K562 (cell line): ENCODE measurements around the gene CEBPE. TPM values are rescaled to one million over a fixed set of nuclear protein-coding genes. Genes with fewer than 3 reads are reported as not detected.

Experiments
- MEF2D ChIP-seq: conservative IDR thresholded peaks from 2 replicates; pipeline ENCODE4 v1.6.1; 2016; ENCODE audit warnings: low read depth, missing genetic modification characterization, missing compliant biosample characterization
- PREB ChIP-seq: sonication (generic); formaldehyde crosslinking; IDR thresholded peaks from 2 replicates; pipeline ENCODE4 v1.8.1; 2023; ENCODE audit warnings: mild to moderate bottlenecking, missing genetic modification reagents
- RBM14 ChIP-seq: fragments of 200-400 bp; formaldehyde crosslinking; IDR thresholded peaks from 2 replicates; pipeline ENCODE4 v1.6.1; 2018; ENCODE audit warnings: low read depth, mild to moderate bottlenecking, low read length, moderate library complexity, borderline replicate concordance; ENCODE audit not compliant: insufficient read depth
- RERE ChIP-seq: sonication (generic); formaldehyde crosslinking; IDR thresholded peaks from 2 replicates; pipeline ENCODE4 v1.8.0; 2023; ENCODE audit warnings: missing genetic modification reagents, mild to moderate bottlenecking, borderline replicate concordance
- REST ChIP-seq, 2 experiments: fragments of 450-650 bp; formaldehyde crosslinking in 1 of 2; IDR thresholded peaks; 2 replicates each; pipeline versions ENCODE4 v1.4.0 to v1.6.1; 2014 to 2020; ENCODE audit warnings: mild to moderate bottlenecking in 2 of 2, borderline replicate concordance in 1 of 2, low read depth in 1 of 2
- TRIM25 ChIP-seq: fragments of 450-650 bp; IDR thresholded peaks from 2 replicates; pipeline ENCODE4 v1.7.0; 2016; ENCODE audit warnings: borderline replicate concordance
- ZKSCAN1 ChIP-seq: fragments of 150-350 bp; IDR thresholded peaks from 2 replicates; pipeline ENCODE4 v1.6.1; 2016; ENCODE audit warnings: low read depth, low read length
- ZKSCAN8 ChIP-seq: fragments of 200-800 bp; sonication (Bioruptor generic); IDR thresholded peaks from 2 replicates; pipeline ENCODE4 v1.6.1; 2016; ENCODE audit warnings: missing genetic modification characterization, missing compliant biosample characterization
- ZNF561 ChIP-seq: fragments of 450-650 bp; formaldehyde crosslinking; conservative IDR thresholded peaks from 2 replicates; pipeline ENCODE4 v1.4.0; 2020; ENCODE audit warnings: mild to moderate bottlenecking, moderate library complexity
- polyA plus RNA-seq, 8 experiments: library from polyadenylated mRNA; depleted of rRNA in 4 of 8; stranded (reverse) in 5 of 8; unstranded in 3 of 8; fragments of >200 nt; fragmentation: Nextera tagmentation in 2 of 8; fragmentation: Illumina TruSeq in 1 of 8; extraction: Ambion mirVana in 2 of 8; extraction: Trizol in 1 of 8; gene quantifications; 2 replicates each; pipeline versions ENCODE4 v1.2.1 to v1.2.3, GENCODE V29; 2011 to 2014; ENCODE audit warnings: inconsistent platforms in 1 of 8, missing spikeins in 1 of 8
- total RNA-seq, 7 experiments: library from RNA; depleted of rRNA in 6 of 7; stranded (reverse); fragments of >200 nt in 6 of 7; fragmentation: Illumina TruSeq in 2 of 7; extraction: Trizol in 2 of 7; gene quantifications; 2 replicates each; pipeline versions ENCODE4 v1.2.1 to v1.2.3, GENCODE V29; 2011 to 2021; ENCODE audit warnings: low replicate concordance in 1 of 7

CEBPE gene
- total and polyA plus RNA-seq, 9 of the 15 experiments (the other 6 are each of a cell fraction or from before 2014, with no cell fraction given): 0.09 to 0.15 (median 0.13) TPM; not detected in 6

GRCh38 chr14:23093991-23094665 lies 24.9 kb downstream of the CEBPE start (continued):
- TF ChIP-seq RERE (CRISPR knock-in tag): no peak
- no peak for TF ChIP-seq ZNF561 (CRISPR knock-in tag)
- TF ChIP-seq REST (IDR thresholded peaks at IDR 0.05; ENCODE audit: borderline replicate concordance): no peak; the same call in 1 of the 2 replicates
- no peak for TF ChIP-seq REST (CRISPR knock-in tag; IDR thresholded peaks at IDR 0.05; ENCODE audit: low read depth)
- no peak for TF ChIP-seq RBM14
- no peak for TF ChIP-seq ZKSCAN1
- TF ChIP-seq TRIM25: peak; percentile 80; the same call in 1 of the 2 replicates
- no peak for TF ChIP-seq ZKSCAN8 (CRISPR knock-in tag)
- no peak for TF ChIP-seq PREB (CRISPR knock-in tag)
- TF ChIP-seq MEF2D (tag): no peak
